Measurements from ENCODE around the gene CRISPLD2. TPM values are rescaled to one million over a fixed set of nuclear protein-coding genes. Genes with fewer than 3 reads are reported as not detected.
A peak's percentile ranks its signal among the peaks of the same experiment; 100 is the strongest.

The CRISPLD2 gene
- total and polyA plus RNA-seq, 2 donors from 2014 or later, result 4.8 to 108 TPM

DNA sequence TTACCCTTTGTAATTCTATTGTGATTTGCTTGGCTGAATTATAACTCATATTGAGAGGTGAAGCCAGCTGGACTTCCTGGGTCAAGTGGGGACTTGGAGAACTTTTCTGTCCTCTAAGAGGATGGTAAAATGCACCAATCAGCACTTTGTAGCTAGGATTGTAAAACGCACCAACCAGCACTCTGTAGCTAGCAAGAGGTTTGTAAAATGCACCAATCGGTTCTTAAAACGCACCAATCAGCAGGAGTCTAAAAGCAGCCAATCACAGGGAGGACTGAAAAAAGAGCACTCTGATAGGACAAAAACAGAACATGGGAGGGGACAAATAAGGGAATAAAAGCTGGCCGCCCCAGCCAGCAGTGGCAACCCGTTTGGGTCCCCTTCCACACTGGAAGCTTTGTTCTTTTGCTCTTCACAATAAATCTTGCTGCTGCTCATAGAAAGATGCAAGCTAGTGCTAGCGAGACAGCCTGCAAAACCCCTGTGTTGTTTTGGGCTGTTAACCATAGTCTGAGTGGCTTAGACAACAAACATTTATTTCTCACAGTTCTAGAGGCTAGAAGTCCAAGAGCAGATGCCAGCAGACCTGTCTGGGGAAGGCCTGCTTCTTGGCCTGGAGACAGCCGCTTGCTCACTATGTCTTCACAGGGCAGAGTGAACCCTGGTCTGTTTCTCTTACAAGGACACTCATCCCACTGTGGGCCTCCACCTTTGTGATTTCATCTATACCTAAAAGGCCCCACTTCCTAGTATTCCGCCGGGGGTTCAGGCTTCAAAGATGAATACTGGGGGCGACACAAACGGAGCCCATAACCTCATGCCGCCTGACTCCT lies 39.0 kb upstream of the CRISPLD2 start:
- peaks cover under 1 to 15% (median 10%) of the 10 kb centered on the region in 3 donors for H3K36me3 ChIP-seq (ENCODE audit: control insufficient read depth in 2 of 3, insufficient read depth in 3 of 3, low read length in 3 of 3)

DNA sequence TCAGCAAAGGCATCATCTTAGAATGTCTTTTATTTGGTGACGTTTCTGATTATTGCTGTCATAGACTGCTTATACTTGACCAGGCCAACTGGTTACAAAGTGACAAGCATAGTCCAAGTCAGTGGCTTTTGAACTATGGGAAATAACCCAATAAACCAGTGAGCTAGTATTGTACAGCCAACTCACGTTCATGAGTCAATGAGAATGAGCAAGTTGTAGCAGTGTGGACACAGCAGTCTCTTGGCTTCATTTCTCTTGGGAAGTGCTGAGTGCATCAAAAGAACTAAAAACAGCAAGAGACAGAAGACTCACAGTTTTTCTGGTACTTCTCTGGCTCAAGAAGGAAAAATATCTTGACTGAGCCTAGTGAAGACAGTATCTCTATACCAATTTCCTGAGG lies 36.9 kb upstream of the CRISPLD2 start:
- no peak for FAIRE-seq
- peaks cover 0 to 7% (median 4%) of the 10 kb centered on the region in 3 donors for H3K36me3 ChIP-seq (ENCODE audit: control insufficient read depth in 2 of 3, insufficient read depth in 3 of 3, low read length in 3 of 3)
- H3K4me3 ChIP-seq (ENCODE audit: low read length in 3 of 3), result no peak overlapping the region
- no peaks in the 10 kb centered on the region for H3K9me3 ChIP-seq (ENCODE audit: control insufficient read depth in 2 of 3, insufficient read depth in 1 of 3, low read length in 3 of 3)
- no peak overlapping the region for H3K27ac ChIP-seq (ENCODE audit: low read depth in 2 of 2, low read length in 2 of 2)
- TF ChIP-seq, protein P1, sequence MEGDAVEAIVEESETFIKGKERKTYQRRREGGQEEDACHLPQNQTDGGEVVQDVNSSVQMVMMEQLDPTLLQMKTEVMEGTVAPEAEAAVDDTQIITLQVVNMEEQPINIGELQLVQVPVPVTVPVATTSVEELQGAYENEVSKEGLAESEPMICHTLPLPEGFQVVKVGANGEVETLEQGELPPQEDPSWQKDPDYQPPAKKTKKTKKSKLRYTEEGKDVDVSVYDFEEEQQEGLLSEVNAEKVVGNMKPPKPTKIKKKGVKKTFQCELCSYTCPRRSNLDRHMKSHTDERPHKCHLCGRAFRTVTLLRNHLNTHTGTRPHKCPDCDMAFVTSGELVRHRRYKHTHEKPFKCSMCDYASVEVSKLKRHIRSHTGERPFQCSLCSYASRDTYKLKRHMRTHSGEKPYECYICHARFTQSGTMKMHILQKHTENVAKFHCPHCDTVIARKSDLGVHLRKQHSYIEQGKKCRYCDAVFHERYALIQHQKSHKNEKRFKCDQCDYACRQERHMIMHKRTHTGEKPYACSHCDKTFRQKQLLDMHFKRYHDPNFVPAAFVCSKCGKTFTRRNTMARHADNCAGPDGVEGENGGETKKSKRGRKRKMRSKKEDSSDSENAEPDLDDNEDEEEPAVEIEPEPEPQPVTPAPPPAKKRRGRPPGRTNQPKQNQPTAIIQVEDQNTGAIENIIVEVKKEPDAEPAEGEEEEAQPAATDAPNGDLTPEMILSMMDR (IDR thresholded peaks at IDR 0.05; ENCODE audit: borderline replicate concordance, extremely low read depth, insufficient read depth), result no peak
- H3K27me3 ChIP-seq (ENCODE audit: control insufficient read depth, insufficient read depth, low read length), result no peaks in the 10 kb centered on the region
- peaks cover 0 to 6% (median 0%) of the 10 kb centered on the region in 3 donors for H3K4me1 ChIP-seq (ENCODE audit: control insufficient read depth in 2 of 3, insufficient read depth in 2 of 3, low read depth in 1 of 3, low read length in 3 of 3)
- DNase-seq, result no peak
- H3K9ac ChIP-seq (ENCODE audit: low read length in 3 of 3), result no peak overlapping the region
- intact Hi-C loops (cut with DNase I), result no loop called here

More for the DNA sequence above, 39.0 kb upstream of the CRISPLD2 start:
- no peaks in the 10 kb centered on the region for H3K9me3 ChIP-seq (ENCODE audit: control insufficient read depth in 2 of 3, insufficient read depth in 1 of 3, low read length in 3 of 3)
- TF ChIP-seq, protein P1 (IDR thresholded peaks at IDR 0.05; ENCODE audit: borderline replicate concordance, extremely low read depth, insufficient read depth), result no peak
- H3K4me3 ChIP-seq (ENCODE audit: low read length in 3 of 3), result no peak overlapping the region
- H3K9ac ChIP-seq (ENCODE audit: low read length in 3 of 3), result no peak overlapping the region
- H3K4me1 ChIP-seq (ENCODE audit: control insufficient read depth in 2 of 3, insufficient read depth in 2 of 3, low read depth in 1 of 3, low read length in 3 of 3), result no peaks in the 10 kb centered on the region
- H3K27me3 ChIP-seq (ENCODE audit: control insufficient read depth, insufficient read depth, low read length), result no peaks in the 10 kb centered on the region
- intact Hi-C loops (cut with DNase I), result no loop called here
- DNase-seq (no peak), FAIRE-seq (no peak)
- H3K27ac ChIP-seq (ENCODE audit: low read depth in 2 of 2, low read length in 2 of 2), result no peak overlapping the region

DNA sequence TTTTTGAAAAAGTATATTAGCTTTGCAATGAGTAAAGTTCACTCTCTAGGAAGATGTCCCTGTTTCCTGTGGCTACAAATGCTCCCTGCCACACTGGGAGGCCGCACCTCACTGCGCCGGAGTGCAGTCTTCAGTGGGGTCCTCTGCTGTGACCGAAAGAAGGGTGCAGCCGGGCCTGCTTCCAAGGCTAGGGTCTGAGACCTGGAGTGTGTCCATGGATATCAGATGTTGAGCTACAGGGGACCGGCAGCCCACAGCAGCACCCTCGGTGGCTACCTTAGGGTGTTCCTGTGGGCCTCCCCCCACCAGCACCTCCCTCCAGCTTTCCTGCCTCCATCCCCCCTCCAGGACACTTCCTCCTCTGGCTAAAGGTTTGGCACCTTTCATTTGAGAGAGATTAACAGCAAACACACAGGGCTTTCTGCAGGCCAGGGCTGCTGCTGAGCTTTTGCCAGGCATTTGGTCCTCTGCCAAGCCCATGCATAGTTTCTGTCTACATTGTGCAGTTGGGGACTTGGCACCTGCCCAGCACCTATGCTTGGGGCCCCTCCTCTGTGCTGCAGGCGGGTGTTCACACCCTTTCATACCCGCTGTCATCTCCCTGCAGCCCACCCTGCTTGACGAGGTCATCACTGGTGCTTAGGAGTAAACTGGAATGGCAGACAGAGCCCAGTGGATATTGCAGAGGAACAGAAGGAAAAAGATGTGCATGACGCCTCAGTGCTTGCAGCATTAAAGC lies 33.8 kb upstream of the CRISPLD2 start:
- intact Hi-C loops (cut with DNase I), result no loop called here
- H3K27me3 ChIP-seq (ENCODE audit: control insufficient read depth, insufficient read depth, low read length), result no peaks in the 10 kb centered on the region
- H3K27ac ChIP-seq (ENCODE audit: low read depth in 2 of 2, low read length in 2 of 2), result no peak overlapping the region
- FAIRE-seq (no peak), DNase-seq (peak in 4 of 5 donors; percentile 43 to 62 (median 59))
- no peak overlapping the region for H3K4me3 ChIP-seq (ENCODE audit: low read length in 3 of 3)
- no peaks in the 10 kb centered on the region for H3K9me3 ChIP-seq (ENCODE audit: control insufficient read depth in 2 of 3, insufficient read depth in 1 of 3, low read length in 3 of 3)
- peaks cover 0 to 6% (median 0%) of the 10 kb centered on the region in 3 donors for H3K4me1 ChIP-seq (ENCODE audit: control insufficient read depth in 2 of 3, insufficient read depth in 2 of 3, low read depth in 1 of 3, low read length in 3 of 3)
- H3K9ac ChIP-seq (ENCODE audit: low read length in 3 of 3), result no peak overlapping the region
- no peaks in the 10 kb centered on the region for H3K36me3 ChIP-seq (ENCODE audit: control insufficient read depth in 2 of 3, insufficient read depth in 3 of 3, low read length in 3 of 3)
- TF ChIP-seq, protein P1 (IDR thresholded peaks at IDR 0.05; ENCODE audit: borderline replicate concordance, extremely low read depth, insufficient read depth), result no peak

Data from kidney (tissue), 14 donors.